A673 (cell line): ENCODE data around the gene EP300.

Experiments used
- EZH2 ChIP-seq: fragments of 200-600 bp; sonication (generic); IDR thresholded peaks from 2 replicates; pipeline ENCODE4 v1.6.1; 2017; ENCODE audit warnings: borderline replicate concordance, low read depth, mild to moderate bottlenecking, mixed read lengths, antibody characterized with exemption, low read length; ENCODE audit not compliant: poor library complexity, severe bottlenecking
- TF ChIP-seq, protein P1 (sequence below): fragments of 300-800, 200-600 bp; sonication (generic); conservative IDR thresholded peaks from 2 replicates; pipeline ENCODE4 v1.5.1; 2017; ENCODE audit warnings: low read depth, mild to moderate bottlenecking, antibody characterized with exemption, low read length, moderate library complexity, mixed read lengths

DNA sequence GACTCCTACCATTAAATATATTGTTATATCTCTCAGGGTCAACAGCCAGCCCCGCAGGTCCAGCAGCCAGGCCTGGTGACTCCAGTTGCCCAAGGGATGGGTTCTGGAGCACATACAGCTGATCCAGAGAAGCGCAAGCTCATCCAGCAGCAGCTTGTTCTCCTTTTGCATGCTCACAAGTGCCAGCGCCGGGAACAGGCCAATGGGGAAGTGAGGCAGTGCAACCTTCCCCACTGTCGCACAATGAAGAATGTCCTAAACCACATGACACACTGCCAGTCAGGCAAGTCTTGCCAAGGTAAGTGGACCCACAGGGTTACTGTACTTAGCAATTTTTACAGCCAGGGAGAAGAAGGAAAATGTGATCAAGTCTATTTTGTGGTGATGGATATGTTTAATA is 35.1 kb downstream of the EP300 start:
- TF ChIP-seq, protein P1, sequence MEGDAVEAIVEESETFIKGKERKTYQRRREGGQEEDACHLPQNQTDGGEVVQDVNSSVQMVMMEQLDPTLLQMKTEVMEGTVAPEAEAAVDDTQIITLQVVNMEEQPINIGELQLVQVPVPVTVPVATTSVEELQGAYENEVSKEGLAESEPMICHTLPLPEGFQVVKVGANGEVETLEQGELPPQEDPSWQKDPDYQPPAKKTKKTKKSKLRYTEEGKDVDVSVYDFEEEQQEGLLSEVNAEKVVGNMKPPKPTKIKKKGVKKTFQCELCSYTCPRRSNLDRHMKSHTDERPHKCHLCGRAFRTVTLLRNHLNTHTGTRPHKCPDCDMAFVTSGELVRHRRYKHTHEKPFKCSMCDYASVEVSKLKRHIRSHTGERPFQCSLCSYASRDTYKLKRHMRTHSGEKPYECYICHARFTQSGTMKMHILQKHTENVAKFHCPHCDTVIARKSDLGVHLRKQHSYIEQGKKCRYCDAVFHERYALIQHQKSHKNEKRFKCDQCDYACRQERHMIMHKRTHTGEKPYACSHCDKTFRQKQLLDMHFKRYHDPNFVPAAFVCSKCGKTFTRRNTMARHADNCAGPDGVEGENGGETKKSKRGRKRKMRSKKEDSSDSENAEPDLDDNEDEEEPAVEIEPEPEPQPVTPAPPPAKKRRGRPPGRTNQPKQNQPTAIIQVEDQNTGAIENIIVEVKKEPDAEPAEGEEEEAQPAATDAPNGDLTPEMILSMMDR: no peak
- TF ChIP-seq EZH2: no peak
